PC-9 (cell line): ENCODE results near the gene FAAH2.
"Not testable (repeated sequence)": the region's sequence is repeated elsewhere in the genome, so short reads cannot be mapped to it uniquely, and the experiment has no call there.

Source experiments
- EZH2 ChIP-seq: fragments of 200-600 bp; sonication (generic); IDR thresholded peaks from 2 replicates; pipeline ENCODE4 v1.8.0; 2017; ENCODE audit warnings: antibody characterized with exemption, low read depth
- TF ChIP-seq, protein P1 (sequence below): fragments of 200-600 bp; sonication (generic); conservative IDR thresholded peaks from 2 replicates; pipeline ENCODE4 v1.6.1; 2017; ENCODE audit warnings: mixed run types, antibody characterized with exemption, mild to moderate bottlenecking, moderate library complexity

DNA sequence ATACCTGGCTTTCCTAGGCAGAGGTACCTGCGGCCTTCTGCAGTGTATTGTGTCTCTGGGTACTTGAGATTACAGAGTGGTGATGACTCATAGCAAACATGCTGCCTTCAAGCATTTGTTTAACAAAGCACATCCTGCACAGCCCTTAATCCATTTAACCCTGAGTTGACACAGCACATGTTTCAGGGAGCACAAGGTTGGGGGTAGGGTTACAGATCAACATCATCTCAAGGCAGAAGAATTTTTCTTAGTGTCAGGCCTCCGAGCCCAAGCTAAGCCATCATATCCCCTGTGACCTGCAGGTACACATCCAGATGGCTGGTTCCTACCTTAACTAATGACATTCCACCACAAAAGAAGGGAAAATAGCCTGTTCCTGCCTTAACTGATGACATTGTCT is 49.3 kb downstream of the FAAH2 start:
- TF ChIP-seq, protein P1, sequence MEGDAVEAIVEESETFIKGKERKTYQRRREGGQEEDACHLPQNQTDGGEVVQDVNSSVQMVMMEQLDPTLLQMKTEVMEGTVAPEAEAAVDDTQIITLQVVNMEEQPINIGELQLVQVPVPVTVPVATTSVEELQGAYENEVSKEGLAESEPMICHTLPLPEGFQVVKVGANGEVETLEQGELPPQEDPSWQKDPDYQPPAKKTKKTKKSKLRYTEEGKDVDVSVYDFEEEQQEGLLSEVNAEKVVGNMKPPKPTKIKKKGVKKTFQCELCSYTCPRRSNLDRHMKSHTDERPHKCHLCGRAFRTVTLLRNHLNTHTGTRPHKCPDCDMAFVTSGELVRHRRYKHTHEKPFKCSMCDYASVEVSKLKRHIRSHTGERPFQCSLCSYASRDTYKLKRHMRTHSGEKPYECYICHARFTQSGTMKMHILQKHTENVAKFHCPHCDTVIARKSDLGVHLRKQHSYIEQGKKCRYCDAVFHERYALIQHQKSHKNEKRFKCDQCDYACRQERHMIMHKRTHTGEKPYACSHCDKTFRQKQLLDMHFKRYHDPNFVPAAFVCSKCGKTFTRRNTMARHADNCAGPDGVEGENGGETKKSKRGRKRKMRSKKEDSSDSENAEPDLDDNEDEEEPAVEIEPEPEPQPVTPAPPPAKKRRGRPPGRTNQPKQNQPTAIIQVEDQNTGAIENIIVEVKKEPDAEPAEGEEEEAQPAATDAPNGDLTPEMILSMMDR, result not testable (repeated sequence)
- not testable (repeated sequence) for TF ChIP-seq EZH2
